Activated CD4-positive, alpha-beta T cell treated with anti-CD3 and anti-CD28 coated beads for 4 hours (primary cell): Measurements from ENCODE around the gene TUBGCP2.

ENCODE experiments used
- DNase-seq, 2 donors: peaks; one replicate each; pipeline ENCODE4 v3.0.0-alpha.2; 2020

The TUBGCP2 gene

DNA sequence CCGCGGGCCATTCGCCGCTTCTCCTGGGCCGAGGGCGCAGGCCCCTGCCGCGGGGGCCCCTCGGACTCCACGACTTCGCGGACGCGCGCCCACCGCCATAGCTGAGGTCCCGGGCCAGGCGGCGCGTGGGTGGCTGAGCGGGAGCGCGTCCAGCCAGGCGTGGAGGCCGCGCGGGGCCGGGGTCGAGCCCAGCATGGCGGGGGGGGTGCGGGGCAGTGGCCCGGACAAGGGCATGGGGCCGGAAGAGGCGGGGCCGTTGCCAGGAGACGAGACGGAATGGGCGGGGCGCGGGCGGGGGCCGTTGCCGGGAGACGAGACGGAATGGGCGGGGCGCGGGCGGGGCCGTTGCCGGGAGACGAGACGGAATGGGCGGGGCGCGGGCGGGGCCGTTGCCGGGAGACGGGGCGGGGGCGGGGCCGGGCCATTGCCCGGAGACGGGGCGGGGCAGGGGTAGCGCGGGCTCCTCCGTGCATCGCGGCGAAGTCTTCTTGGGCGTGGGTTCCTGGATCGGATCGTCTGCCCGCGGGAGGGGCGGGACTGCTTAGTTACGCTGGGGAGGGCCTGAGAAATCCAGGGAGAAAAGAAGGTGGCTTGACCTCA, 46.8 kb downstream of the TUBGCP2 start:
- peak; percentile 81 to 86 for DNase-seq

DNA sequence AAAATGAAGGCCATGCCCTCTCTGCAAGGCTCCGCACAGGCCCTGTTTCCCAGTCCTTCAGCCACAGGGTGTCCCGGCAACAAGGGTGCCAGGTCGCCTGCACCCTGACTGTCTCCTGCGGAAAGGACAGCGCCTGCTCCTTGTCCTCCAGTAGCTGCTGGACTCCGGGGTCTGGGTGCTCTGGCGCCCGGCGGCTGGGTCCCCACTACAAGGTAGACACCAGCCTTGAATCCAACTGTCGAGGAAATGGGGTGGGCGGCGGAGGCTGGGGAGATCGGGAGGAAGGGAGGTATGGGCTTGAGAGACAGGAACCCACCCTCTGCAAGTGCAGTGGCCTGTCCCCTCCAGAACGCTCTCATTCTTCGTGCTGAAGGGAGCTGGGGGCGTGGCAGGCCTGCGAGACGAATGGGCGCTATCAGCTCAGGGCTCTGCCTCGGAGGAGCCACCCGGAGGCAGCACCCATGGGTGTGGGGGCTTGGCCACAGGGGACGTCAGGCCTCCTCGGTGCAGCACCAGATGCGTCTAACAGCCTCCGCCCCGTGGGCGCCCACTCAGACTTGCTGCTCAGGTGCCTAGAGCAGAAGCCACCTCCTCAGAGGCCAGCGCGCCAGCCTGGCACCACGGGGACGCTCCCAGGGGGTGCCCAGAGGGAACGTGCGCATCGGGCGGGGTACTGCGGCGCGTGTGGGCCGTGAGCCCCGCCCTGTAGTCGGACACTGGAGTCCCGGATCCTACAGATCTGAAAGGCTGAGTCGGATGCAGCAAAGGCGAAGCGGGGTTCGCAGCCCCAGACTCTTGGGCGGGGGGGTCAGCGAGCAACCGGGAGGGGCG, 47.6 kb downstream of the TUBGCP2 start:
- DNase-seq, result peak; percentile 56 to 63

DNA sequence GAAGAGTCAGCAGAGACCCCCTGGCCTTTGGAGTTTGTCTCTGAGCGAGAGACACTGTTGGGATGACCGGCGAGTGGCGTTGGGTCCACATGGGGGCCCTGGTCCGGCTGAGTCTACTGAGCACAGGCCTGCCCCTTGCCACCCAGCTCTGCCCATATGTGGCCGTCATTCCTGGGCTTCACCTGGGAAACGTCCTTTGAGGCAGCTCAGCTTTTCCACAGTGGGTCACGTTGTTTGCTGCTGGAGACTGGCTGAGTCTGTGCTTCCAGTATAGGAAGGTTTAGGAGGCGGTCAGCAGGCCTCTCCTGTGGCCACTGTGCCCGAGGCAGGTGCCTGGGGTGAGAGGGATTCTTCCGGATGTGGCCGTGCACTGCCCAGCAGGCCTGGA, 49.1 kb downstream of the TUBGCP2 start:
- DNase-seq, result no peak

DNA sequence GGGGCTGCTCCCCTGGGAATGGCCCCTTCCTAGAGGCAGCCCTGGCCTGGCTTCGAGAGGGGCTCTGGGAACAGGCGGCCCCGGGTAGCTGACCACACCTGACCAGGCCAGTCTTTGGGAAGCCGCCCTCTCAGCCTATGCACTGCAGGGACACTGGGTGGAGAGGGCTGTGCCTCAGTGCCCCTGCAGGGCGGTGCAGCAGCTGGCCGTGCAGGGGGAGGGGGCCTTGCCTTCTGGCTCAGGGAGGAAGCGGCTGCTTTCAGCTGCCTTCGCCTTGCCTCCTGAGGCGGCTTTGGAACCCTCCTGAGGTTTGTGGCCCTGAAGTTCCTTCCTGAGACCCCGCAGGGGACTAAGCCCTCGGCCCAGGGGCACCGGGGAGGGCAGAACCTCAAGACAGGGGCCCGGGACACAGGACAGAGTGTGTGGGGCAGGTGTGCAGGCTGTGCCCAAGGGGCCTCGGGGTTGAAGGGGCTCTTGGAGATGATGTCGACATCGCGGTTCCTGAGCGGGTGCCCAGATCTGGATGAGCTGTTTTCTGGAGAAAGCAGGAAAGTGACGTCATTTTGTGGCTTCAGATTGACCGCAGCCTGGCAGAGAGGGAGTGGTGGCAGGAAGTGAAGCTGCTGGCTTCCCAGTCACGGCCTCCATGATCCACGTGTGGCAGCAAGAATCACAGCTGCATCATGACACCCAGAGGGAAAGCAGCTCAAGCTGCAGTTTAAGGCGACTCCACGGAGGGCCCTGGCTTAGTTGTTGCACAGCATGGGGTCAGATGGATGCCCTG, 49.7 kb downstream of the TUBGCP2 start:
- DNase-seq, result peak; percentile 84 to 89

DNA sequence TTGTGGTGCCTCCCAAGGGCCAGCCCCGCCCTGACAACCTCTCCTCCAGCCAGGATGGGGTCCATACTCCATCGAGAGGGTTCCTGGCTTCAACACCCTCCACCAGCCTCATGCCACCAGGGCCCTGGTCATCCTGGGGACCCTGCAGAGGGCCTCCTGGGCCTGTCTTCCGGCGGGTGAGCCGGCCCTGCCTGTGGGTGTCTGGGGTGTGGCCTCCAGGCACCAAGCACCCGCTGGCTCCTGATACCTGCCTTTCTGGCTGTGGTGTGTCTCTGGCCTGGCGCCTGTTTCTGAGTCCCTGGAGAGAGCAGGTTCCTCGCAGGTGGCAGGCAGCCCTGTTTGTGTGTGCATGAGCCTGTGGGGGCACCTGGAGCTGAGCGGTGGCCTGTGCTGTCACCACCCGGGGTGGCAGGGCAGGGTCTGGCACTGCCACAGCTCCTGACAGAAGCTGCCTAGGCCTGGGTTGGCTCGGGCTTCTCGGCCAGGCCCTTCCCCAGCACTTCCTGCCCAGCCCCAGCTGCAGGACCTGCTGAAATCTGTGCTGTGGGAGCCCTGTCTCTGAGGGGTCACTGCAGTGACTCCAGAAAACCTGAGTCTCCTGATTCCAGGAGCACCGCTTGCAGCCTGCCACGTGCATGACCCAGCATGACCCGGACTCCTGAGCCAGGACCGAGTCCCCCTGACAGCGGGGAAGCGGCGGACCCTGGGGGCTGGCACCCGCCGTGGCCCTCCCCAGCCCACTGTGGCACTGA, 50.4 kb downstream of the TUBGCP2 start:
- DNase-seq, result no peak

DNA sequence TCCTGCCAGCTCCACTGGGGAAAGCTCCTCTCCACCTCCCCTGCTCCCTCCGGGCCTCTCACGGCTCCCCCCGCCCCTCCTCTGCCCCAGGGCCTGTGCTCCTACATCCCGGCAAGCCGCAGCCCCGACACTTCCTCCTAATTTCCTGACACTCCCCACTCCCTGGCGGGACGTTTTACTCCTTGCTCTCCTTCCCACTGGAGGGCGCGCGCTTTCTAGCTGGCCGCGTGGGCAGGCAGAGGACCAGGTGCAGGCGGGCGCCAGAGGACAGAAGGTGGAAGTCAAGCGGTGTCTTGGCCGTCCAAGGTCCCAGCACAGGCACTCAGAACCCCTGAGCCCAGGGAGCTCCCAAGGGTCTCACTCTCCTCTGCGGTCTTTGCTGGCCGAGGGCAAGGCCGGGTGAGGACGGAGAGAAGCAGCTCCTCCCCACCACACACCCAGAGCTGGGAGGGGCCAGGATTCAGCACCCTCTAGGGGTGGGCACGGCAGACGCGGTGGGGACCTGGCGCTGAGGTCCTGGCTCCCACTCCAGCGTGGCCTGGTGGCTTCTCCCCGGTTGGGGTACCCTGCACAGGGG, 51.1 kb downstream of the TUBGCP2 start:
- no peak for DNase-seq

DNA sequence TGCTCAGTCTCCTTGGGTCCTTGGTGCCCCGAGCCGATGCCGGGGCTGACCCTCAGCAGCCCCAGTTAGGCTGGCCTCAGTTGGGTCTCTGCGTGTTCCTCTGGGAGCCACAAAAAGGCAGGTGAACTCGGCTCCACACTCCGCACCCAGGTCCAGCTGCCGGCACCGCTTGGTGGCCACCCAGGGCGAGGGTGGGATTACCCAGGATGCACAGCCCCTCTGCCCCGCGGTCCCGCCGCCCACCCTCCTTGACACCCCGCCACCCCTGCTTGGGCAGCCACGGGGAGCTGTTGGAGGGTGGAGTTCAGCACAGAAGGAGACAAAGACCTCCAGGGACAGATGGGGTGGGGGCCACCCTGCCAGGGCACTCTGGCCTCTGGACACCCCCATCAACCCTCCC, 53.3 kb downstream of the TUBGCP2 start:
- no peak for DNase-seq

DNA sequence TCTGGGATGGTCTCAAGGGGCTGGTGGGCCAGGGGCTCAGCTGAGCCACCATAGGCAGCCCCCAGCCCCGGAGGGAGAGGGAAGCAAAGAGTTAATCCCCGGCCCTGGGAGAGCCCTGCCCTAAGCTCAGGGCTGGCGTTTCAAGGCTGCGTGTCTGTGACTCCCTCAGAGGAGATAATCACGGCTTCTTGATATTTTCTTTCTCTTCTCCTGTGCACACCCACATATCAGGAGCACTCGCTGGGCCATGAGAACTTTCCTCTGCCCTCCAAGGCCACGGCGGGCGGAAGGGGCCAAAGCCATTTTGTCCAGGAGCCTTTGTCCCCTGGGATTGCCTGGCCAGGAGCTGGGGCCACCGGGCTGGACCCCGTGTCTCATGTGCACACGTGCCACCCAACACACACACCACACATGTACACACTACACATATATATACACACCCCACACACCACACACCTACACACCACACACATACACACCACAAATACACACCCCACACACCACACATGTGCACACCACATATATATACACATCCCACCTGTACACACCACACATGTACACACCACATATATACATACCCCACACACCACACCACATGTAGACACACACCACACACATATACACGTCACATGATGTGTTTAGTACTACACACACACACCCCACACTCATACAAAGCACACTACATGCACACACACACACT, 54.1 kb downstream of the TUBGCP2 start:
- no peak for DNase-seq

DNA sequence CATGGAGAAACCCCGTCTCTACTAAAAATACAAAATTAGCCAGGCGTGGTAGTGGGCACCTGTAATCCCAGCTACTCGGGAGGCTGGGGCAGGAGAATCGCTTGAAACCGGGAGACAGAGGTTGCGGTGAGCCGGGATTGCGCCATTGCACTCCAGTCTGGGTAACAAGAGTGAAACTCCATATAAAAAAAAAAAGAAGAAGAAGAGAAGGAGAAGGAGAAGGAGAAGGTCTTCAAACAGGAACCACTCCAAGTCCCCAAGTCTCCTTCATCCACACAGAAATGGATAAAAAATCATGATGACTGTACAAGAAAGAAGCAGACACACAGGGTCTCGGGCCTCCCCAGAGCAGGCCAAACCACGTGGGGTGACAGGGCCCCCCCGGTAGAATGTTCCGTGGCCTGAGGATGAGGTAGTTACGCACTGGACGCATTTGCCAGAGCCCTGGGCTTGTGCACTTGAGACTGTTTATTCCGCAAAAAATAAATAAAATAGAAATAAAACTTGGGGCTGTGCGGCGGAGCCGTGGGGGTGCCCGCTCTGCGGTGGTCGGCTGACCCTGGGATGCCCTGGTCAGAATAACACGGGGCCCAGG, 55.2 kb downstream of the TUBGCP2 start:
- DNase-seq, result no peak

DNA sequence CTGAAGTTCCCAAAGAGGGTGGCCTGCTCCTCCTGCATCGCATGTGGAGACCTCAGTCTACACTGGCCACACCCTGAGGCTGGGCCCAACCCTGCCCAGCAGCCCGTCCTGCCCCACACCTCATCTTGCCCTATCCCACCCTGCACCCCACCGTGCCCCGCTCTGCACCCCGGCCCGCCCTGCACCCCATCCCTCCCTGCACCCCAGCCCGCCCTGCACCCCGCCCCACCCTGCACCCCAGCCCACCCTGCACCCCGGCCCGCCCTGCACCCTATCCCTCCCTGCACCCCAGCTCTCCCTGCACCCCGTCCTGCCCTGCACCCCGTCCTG, 56.5 kb downstream of the TUBGCP2 start:
- no peak for DNase-seq

DNA sequence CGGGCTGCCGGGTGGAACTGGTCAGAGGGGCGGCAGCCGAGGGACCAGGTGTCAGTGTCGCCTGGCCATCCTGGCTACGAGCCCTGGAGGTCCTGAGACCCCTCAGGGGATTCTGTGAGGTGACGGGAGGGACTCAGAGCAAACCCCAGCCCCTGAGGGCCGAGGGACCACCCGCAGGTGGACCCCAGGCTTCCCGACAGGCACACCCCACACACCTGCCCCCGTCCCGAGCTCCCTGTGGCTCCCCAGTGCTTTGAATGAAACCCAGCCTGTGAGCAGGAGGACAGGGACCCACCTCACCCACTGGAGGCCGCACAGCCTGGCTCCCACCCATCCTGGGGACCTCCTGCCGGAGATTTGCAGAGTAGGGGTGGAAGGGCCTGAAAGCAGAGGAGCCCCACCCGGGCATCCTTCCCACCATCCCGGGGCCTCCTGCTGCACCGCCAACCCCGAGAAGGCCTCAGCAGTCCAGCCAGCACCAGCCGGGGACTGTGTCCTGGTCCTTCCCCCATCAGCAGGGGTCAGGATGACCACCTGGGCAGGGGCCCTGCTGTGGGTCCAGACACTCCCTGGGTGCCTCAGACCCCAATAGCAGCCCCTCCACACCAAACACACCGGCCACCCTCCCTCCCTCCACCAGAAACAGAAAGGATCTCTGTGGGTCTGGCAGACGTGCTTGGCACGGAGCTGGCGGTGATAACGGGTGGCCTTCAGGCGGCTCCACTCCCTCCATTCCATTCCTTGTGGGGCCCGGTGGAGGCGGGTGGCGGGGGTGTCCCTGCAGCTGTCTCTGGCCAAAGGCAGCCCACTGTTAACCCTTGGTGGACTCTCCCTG, 57.1 kb downstream of the TUBGCP2 start:
- no peak for DNase-seq

DNA sequence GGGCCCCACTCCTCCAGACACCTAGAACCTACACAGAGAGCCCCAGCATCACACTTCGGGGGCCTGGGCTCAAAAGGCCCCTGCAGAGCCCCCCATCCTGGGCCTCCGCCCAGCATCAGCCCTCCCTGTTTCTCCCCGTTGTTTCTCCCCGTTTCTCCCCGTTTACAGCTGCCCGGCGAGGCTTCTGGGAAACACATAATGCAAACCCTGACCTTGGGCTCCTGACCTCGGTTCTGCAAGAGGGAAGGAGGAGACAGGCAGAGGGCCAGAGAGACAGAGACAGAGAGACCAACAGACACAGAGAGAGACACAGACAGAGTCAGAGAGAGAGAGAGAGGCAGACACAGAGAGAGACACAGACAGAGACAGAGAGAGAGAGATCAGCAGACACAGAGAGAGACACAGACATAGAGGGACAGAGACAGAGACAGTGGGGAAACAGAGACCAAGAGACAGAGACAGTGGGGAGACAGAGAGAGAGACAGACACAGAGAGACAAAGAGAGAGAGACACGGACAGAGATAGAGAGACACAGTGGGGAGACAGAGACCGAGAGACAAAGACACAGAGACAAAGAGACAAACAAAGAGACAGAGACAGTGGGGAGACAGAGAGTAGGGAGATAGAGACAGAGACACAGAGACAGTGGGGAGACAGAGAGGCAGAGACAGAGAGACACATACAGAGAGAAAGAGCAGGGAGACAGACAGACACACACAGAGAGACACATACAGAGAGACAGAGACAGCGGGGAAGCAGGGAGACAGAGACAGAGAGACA, 58.5 kb downstream of the TUBGCP2 start:
- no peak for DNase-seq

DNA sequence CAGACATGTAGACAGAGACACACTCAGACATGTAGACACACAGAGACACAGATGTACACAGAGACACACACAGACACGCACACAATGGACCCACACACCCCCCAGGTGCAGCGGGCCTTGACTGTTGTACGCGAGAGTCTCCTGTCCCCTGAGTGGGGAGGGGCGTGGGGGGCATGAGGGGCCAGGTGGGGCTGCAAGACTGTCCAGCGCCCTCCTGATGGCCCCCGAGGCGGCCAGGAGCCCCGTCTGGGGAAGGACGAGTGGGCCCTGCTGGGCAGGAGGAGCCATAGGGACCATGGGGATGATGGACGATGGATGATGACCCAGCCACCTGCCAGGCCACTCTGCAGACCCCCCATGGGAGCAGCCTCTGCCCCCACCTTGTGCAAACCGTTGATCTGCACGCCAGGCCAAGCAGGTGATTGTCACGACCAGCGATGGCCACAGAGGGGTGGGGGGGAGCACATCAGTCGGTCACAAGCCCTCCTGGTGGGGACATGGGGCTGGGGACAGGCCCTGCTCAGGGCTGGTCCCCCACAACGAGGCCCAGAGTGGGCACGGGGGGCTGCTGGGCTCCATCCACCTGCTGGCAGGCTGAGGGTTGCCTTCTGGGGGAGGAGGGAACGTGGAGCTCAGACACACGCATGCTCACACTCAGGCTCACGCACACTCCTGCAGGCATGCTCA, 59.4 kb downstream of the TUBGCP2 start:
- no peak for DNase-seq

DNA sequence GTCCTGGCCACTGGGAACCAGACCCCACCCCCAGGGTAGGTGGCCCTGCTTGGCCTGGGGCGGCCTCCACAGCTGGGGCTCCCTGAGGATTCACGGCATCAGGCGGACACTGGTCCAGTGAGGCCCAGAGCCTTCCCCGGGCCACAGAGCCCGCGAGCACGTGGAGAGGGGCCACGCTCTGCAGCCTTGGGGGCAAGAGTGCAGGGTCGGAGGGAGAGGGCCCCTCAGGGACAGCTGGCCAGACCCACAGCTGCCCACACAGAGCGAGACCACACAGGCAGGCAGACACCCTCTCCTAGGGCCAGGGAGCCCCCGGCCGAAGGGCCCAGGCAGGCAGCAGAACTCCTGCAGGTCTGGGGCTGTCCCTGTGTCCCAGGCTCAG, 60.3 kb downstream of the TUBGCP2 start:
- DNase-seq, result no peak

DNA sequence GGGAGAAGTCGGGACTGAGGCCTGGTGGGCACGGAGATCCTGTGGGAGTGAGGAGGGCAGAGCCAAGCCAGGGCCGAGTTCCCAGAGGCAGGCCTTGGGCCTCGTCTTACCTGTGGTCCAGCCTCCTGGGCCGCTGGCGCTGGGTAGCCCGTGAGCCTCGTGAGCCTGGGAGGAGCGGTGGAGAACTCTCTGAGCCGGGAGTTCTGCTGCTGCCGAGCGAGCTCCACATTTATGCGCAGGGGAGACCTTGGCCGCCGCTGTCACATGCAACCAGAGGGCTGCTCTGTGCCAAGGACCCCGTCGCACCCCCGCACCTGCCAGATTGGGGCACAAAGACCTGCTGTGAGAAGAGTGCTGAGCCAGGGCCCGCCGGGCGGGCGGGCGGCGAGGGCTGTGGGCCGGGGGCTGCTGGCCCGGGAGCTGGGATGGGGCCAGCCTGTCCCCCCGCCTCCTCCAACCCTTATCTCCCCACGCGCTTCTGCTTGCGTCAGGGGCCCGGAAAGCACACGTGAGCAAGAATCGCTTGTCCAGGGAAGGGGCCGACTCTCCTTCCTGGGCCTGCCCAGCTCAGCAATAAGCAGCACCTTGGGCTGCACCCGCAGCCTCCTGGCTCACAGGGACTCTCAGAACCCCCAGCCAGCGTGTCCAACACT, 60.9 kb downstream of the TUBGCP2 start:
- no peak for DNase-seq

DNA sequence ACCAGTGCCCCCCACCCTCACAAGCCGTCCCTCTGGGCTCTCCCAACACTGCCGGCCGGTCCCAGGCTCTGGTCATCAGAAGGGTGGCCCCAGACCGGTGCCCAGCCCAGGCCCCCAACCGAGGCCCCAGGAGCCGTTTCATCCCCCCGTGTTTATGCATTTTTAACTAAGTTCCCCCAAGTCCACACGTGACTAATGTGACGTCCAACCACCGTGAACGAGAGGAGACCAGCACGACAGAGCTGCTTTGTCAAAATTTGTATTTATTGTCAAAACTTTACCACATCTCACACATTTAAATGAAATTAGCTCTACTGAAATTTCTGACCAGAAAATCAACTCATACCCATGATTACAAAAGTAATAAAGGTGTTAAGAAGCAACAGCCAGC, 62.4 kb downstream of the TUBGCP2 start:
- no peak for DNase-seq

DNA sequence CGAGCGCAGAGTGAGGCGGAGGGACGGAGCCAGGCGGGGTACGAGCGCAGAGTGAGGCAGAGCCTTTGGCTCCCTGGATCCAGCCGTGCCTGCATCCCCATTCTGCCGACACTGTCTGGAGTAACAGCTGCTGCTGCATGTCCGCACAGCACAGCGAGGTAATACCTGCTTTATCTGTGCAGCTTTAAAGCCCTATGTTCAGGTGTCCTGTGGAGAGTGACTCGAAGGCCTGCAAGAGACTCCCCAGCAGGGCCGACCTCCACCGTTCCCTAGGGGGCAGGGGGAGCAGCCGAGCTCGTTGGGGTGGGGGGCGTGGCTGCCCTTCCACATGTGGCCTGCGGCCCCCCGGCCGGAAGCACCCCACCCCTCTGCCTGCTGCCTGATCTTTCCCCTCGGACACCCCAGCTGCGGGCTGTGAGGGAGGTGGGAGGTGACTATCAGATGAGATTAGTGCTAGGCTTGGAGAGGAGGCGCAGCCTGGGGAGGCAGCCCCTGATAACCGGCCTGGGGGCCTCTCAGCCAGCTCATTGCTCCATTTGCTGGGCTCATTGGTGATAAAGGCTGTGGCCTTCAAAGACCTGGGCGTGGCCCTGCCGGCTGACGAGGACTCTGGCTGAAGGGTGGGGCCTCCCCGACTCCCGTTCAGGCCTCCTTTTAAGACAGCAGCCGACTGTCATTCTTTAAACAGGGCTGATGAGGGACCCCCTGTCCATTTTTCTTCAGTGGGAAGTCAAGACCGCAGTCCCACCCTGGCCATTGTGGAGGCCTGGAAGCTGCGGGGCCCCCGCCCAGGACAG, 63.0 kb downstream of the TUBGCP2 start:
- DNase-seq, result no peak

DNA sequence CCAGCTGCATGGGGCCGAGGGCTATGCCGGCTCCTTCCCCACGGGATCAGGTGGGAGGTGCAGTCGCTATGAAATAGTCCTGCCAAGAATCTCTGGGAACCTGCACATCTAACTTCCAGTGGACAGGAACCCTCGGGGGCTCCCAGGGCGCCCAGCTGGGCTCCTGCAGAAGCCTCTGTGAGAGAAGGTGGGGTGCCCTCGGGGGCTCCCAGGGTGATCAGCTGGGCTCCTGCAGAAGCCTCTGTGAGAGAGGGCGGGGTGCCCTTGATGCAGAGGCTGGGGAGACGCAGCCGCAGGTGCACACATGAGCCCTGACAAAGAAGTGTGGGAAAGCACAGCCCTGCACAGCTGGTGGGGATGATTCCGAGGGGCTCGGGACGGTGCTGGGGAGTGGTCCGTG, 65.1 kb downstream of the TUBGCP2 start:
- no peak for DNase-seq
